ENCODE measurements around the gene HCFC2.
A peak's percentile ranks its signal among the peaks of the same experiment; 100 is the strongest.
"Not testable (repeated sequence)": the region's sequence is repeated elsewhere in the genome, so short reads cannot be mapped to it uniquely, and the experiment has no call there.

HCFC2 gene

GRCh38 chr12:104114834-104115586, 50.7 kb downstream of the HCFC2 start:
- DNase-seq (ENCODE audit: low read depth, low spot score), result not testable (repeated sequence)
- peak overlapping the region; percentile 25 for H3K27ac ChIP-seq

- peak overlapping the region; percentile 25 for H3K27ac ChIP-seq
- DNase-seq (ENCODE audit: low read depth, low spot score), result no peak
Observed at GRCh38 chr12:104115587-104115975, 51.2 kb downstream of the HCFC2 start.

- no peak for DNase-seq (ENCODE audit: low read depth, low spot score)
- H3K27ac ChIP-seq, result peak overlapping the region; percentile 2
Observed at GRCh38 chr12:104121001-104121400, 56.7 kb downstream of the HCFC2 start.

- H3K27ac ChIP-seq, result no peak overlapping the region
- DNase-seq (ENCODE audit: low read depth, low spot score), result no peak
Observed at GRCh38 chr12:104122298-104122697, 58.0 kb downstream of the HCFC2 start.

GRCh38 chr12:104126548-104126947, 62.2 kb downstream of the HCFC2 start:
- no peak overlapping the region for H3K27ac ChIP-seq
- DNase-seq (ENCODE audit: low read depth, low spot score), result no peak

- no peak overlapping the region for H3K27ac ChIP-seq
- no peak for DNase-seq (ENCODE audit: low read depth, low spot score)
Observed at GRCh38 chr12:104130760-104131159, 66.4 kb downstream of the HCFC2 start.

- no peak for DNase-seq (ENCODE audit: low read depth, low spot score)
- H3K27ac ChIP-seq, result no peak overlapping the region
Observed at GRCh38 chr12:104131609-104132008, 67.3 kb downstream of the HCFC2 start.

- no peak overlapping the region for H3K27ac ChIP-seq
- no peak for DNase-seq (ENCODE audit: low read depth, low spot score)
Observed at GRCh38 chr12:104132351-104132956, 68.1 kb downstream of the HCFC2 start.

- no peak for DNase-seq (ENCODE audit: low read depth, low spot score)
- no peak overlapping the region for H3K27ac ChIP-seq
Observed at GRCh38 chr12:104133321-104133720, 69.0 kb downstream of the HCFC2 start.

GRCh38 chr12:104133866-104134265, 69.5 kb downstream of the HCFC2 start:
- no peak for DNase-seq (ENCODE audit: low read depth, low spot score)

GRCh38 chr12:104134882-104135281, 70.6 kb downstream of the HCFC2 start:
- no peak overlapping the region for H3K27ac ChIP-seq
- DNase-seq (ENCODE audit: low read depth, low spot score), result no peak

More at GRCh38 chr12:104133866-104134265, 69.5 kb downstream of the HCFC2 start:
- no peak overlapping the region for H3K27ac ChIP-seq

- no peak for DNase-seq (ENCODE audit: low read depth, low spot score)
- no peak overlapping the region for H3K27ac ChIP-seq
Observed at GRCh38 chr12:104136577-104136976, 72.2 kb downstream of the HCFC2 start.

GRCh38 chr12:104137001-104137901, 72.9 kb downstream of the HCFC2 start:
- DNase-seq (ENCODE audit: low read depth, low spot score), result no peak
- H3K27ac ChIP-seq, result peak overlapping the region; percentile 82

GRCh38 chr12:104137902-104138796, 73.8 kb downstream of the HCFC2 start, which contains the start of gene NFYB:
Gene NFYB, minus strand, starts transcription at chr12:104138210. Its CDS starts 2,757 bp downstream, at chr12:104135453.
- DNase-seq (ENCODE audit: low read depth, low spot score), result peak; percentile 88
- peak within 1 kb of the TSS; percentile 82 for H3K27ac ChIP-seq

GRCh38 chr12:104138797-104139152, 74.4 kb downstream of the HCFC2 start:
- no peak overlapping the region for H3K27ac ChIP-seq
- no peak for DNase-seq (ENCODE audit: low read depth, low spot score)

GRCh38 chr12:104142543-104142942, 78.2 kb downstream of the HCFC2 start:
- H3K27ac ChIP-seq, result no peak overlapping the region
- no peak for DNase-seq (ENCODE audit: low read depth, low spot score)

GRCh38 chr12:104143002-104143401, 78.7 kb downstream of the HCFC2 start:
- DNase-seq (ENCODE audit: low read depth, low spot score), result no peak

GRCh38 chr12:104143918-104144317, 79.6 kb downstream of the HCFC2 start:
- DNase-seq (ENCODE audit: low read depth, low spot score), result no peak
- H3K27ac ChIP-seq, result no peak overlapping the region

More at GRCh38 chr12:104143002-104143401, 78.7 kb downstream of the HCFC2 start:
- H3K27ac ChIP-seq, result no peak overlapping the region

GRCh38 chr12:104147346-104147745, 83.0 kb downstream of the HCFC2 start:
- no peak overlapping the region for H3K27ac ChIP-seq
- DNase-seq (ENCODE audit: low read depth, low spot score), result no peak

GRCh38 chr12:104150416-104150815, 86.1 kb downstream of the HCFC2 start:
- H3K27ac ChIP-seq, result no peak overlapping the region
- DNase-seq (ENCODE audit: low read depth, low spot score), result no peak
